Gastrocnemius medialis (tissue), 4 donors: ENCODE measurements around the gene SPRYD3. TPM values are rescaled to one million over a fixed set of nuclear protein-coding genes. Genes with fewer than 3 reads are reported as not detected.
A peak's percentile ranks its signal among the peaks of the same experiment; 100 is the strongest.

Experiments
- ATAC-seq, 2 donors: fragments of 150-250 bp; one replicate each; pipeline ENCODE4 v1.9.1; 2016
- DNase-seq, 2 donors: peaks; one replicate each; pipeline ENCODE4 v3.0.0-alpha.2; 2019
- H3K27ac ChIP-seq, 4 donors: fragments of 200-600 bp; sonication (generic); 1 replicate in 1 of 4; 2 replicates in 3 of 4; pipeline ENCODE4 v1.5.1; 2016 to 2018; ENCODE audit warnings: mild to moderate bottlenecking in 2 of 4, moderate library complexity in 1 of 4
- H3K27me3 ChIP-seq, 3 donors: fragments of 200-600 bp; sonication (generic) in 2 of 3; 1 replicate in 1 of 3; 2 replicates in 2 of 3; pipeline versions ENCODE4 v1.5.1 to v1.6.0; 2016 to 2019; ENCODE audit warnings: mild to moderate bottlenecking in 1 of 3, moderate library complexity in 1 of 3
- H3K36me3 ChIP-seq, 2 donors: fragments of 200-600 bp; sonication (generic) in 1 of 2; one replicate each; pipeline ENCODE4 v1.5.1; 2017 to 2018
- H3K4me1 ChIP-seq, 2 donors: fragments of 200-600 bp; sonication (generic) in 1 of 2; one replicate each; pipeline ENCODE4 v1.5.1; 2016 to 2017; ENCODE audit warnings: mild to moderate bottlenecking in 2 of 2
- H3K4me3 ChIP-seq, 4 donors: fragments of 200-600 bp; sonication (generic) in 3 of 4; 1 replicate in 1 of 4; 2 replicates in 3 of 4; pipeline ENCODE4 v1.5.1; 2016 to 2019; ENCODE audit warnings: mild to moderate bottlenecking in 2 of 4
- H3K9me3 ChIP-seq, 3 donors: fragments of 200-600 bp; sonication (generic) in 2 of 3; 1 replicate in 1 of 3; 2 replicates in 2 of 3; pipeline ENCODE4 v1.5.1; 2016 to 2019
- CTCF ChIP-seq, 5 experiments: fragments of 450-650 bp in 3 of 5; fragments of 200-600 bp in 2 of 5; sonication (generic) in 2 of 5; IDR thresholded peaks in 4 of 5; conservative IDR thresholded peaks in 1 of 5; 1 replicate in 4 of 5; 2 replicates in 1 of 5; pipeline ENCODE4 v1.5.1; 2016 to 2019; ENCODE audit warnings: antibody characterized with exemption in 5 of 5, mild to moderate bottlenecking in 3 of 5, moderate library complexity in 3 of 5
- POLR2A ChIP-seq, 2 donors: fragments of 450-650 bp; IDR thresholded peaks; one replicate each; pipeline ENCODE4 v1.6.1; 2017; ENCODE audit warnings: antibody characterized with exemption in 2 of 2, mild to moderate bottlenecking in 2 of 2, moderate library complexity in 2 of 2
- in situ Hi-C, 4 donors: fragments of 200-750 bp; cut with MboI; loops; one replicate each; pipeline versions ENCODE4 v1.15.0 to v1.8.0; 2017; ENCODE audit warnings: low sequenced_read_pairs in 4 of 4
- intact Hi-C: fragments of 100-400 bp; cut with DNase I; formaldehyde crosslinking; loops from one replicate; pipeline ENCODE4 v1.15.1; 2023; ENCODE audit warnings: low total_unique reads
- total RNA-seq, 4 donors: library from RNA; depleted of rRNA; stranded (reverse); fragments of >200 nt; gene quantifications; one replicate each; pipeline versions ENCODE4 v1.1.0 to v1.2.3, GENCODE V29; 2016

SPRYD3 gene
- total RNA-seq, 4 donors from 2014 or later, result 15.9 to 29.5 (median 25.5) TPM

DNA sequence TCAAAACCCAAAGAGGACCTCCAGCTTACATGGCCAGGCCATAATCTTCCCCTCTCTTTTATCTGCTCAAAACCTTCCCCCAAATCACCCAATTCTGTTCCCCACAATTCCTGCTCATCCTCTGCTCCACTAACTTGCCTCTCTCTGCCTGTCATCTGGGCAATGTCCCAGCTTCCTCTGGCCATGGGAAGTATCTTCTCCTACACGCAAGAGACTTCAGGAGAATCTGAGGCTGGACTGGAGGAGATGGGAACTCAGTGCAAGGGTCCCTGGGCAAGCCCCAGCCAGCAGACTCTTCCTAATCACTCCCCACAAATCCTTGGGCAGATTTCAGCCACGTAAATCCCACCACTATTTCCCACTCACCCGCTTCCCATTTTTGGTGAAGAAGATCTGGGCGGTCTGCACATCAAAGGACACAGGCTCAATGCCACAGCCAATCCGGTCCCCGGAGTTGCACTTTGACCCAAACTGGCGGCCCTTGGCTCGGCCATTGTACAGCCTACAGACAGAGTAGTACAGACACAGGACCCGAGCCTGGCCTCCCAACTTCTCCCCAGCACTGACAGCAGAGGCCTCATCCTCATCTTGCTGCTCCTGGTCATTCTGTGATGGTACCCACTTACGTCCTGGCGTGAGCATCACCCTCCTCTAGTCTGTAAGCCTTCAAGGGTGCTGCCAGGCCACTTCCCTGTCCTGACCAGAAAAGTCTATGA lies 4.7 kb downstream of the SPRYD3 start:
- no peaks in the 10 kb centered on the region for H3K9me3 ChIP-seq
- peaks cover 0 to 30% of the 10 kb centered on the region in 2 donors for H3K36me3 ChIP-seq
- no peaks in the 10 kb centered on the region for H3K27me3 ChIP-seq
- peaks cover 23 to 24% of the 10 kb centered on the region in 2 donors for H3K4me1 ChIP-seq
- TF ChIP-seq CTCF (IDR thresholded peaks at IDR 0.05 in 4 of 5, conservative IDR thresholded peaks at IDR 0.05 in 1 of 5) (no peak), POLR2A (IDR thresholded peaks at IDR 0.05) (no peak)
- no peak overlapping the region for H3K4me3 ChIP-seq
- intact Hi-C loops (no loop called here), in situ Hi-C loops (loop anchor here in 1 of 4 donors (25.0 kb wide), 1 partner anchor 113 kb away; the partner anchor contains the start of genes CSAD and ZNF740)
- no peak for DNase-seq
- peak overlapping the region; percentile 6 to 60 (median 35) for H3K27ac ChIP-seq
- ATAC-seq, result no peak

GRCh38 chr12:53073881-53074280 lies 5.3 kb downstream of the SPRYD3 start:
- Histone ChIP-seq H3K27me3 (no peaks in the 10 kb centered on the region), H3K27ac (peak overlapping the region; percentile 6 to 60 (median 35)), H3K4me1 (peaks cover 20 to 24% of the 10 kb centered on the region in 2 donors), H3K36me3 (peaks cover 0 to 30% of the 10 kb centered on the region in 2 donors), H3K4me3 (no peak overlapping the region), H3K9me3 (no peaks in the 10 kb centered on the region)
- no peak for TF ChIP-seq POLR2A (IDR thresholded peaks at IDR 0.05)
- TF ChIP-seq CTCF (IDR thresholded peaks at IDR 0.05 in 4 of 5, conservative IDR thresholded peaks at IDR 0.05 in 1 of 5), result no peak
- intact Hi-C loops (no loop called here), in situ Hi-C loops (loop anchor here in 1 of 4 donors (25.0 kb wide), 1 partner anchor 113 kb away; the partner anchor contains the start of genes CSAD and ZNF740)
- no peak for DNase-seq
- no peak for ATAC-seq

DNA sequence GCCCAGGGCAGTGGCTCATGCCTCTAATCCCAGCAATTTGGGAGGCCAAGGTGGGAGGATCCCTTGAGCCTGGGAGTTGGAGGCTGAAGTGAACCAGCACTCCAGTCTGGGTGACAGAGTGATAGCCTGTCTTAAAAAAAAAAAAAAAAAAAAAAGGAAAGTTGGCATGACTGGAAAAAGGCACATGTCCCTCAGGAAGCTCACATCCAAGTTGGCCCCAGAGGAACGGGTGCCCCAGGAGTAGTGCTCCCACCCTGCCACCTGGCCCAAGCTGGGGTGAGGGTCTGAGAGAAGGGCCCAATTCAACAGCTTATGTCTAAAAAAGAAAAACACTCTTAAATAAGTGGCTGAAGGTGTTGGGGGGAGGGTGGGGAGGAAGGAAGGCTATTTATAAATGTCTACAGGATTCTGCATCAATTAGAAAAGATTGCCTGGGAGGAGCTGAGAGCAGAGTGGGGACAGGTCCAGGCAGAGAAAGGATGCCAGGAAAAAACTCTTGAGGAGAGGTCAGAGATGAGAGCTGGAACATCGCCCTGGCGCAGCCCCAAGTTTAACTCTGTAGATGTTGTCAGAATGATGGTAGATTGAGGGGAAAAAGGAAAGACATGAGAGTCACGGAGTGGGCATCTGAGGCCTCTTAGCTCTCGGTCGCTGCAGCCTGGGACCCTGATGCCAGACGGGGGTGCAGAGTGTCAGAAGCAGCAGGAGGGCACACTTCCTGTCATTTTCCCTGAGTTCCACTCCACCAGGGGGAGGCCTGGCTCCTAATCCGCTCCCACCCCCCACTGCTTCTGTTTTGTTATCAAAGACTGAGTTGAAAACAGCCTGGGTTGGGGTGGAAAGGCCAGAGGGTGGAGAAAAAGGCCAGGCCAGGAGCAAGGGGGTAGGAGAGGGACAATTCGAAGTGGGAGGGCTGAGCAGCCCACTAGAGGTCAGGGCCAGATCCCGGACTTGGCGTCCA lies 7.3 kb downstream of the SPRYD3 start:
- ATAC-seq (peak; percentile 44 to 49), DNase-seq (peak in 1 of 2 donors; percentile 74)
- H3K36me3 ChIP-seq, result peaks cover 0 to 27% of the 10 kb centered on the region in 2 donors
- peak overlapping the region; percentile 60 to 74 (median 63) for H3K27ac ChIP-seq
- no peaks in the 10 kb centered on the region for H3K9me3 ChIP-seq
- peaks cover 12 to 20% of the 10 kb centered on the region in 2 donors for H3K4me1 ChIP-seq
- in situ Hi-C loops, result loop anchor here in 1 of 4 donors (25.0 kb wide), 1 partner anchor 115 kb away; the partner anchor contains the start of genes CSAD and ZNF740
- TF ChIP-seq POLR2A (IDR thresholded peaks at IDR 0.05), result no peak
- no peak for TF ChIP-seq CTCF (IDR thresholded peaks at IDR 0.05 in 4 of 5, conservative IDR thresholded peaks at IDR 0.05 in 1 of 5)
- intact Hi-C loops, result no loop called here
- no peak overlapping the region for H3K4me3 ChIP-seq
- H3K27me3 ChIP-seq, result no peaks in the 10 kb centered on the region

DNA sequence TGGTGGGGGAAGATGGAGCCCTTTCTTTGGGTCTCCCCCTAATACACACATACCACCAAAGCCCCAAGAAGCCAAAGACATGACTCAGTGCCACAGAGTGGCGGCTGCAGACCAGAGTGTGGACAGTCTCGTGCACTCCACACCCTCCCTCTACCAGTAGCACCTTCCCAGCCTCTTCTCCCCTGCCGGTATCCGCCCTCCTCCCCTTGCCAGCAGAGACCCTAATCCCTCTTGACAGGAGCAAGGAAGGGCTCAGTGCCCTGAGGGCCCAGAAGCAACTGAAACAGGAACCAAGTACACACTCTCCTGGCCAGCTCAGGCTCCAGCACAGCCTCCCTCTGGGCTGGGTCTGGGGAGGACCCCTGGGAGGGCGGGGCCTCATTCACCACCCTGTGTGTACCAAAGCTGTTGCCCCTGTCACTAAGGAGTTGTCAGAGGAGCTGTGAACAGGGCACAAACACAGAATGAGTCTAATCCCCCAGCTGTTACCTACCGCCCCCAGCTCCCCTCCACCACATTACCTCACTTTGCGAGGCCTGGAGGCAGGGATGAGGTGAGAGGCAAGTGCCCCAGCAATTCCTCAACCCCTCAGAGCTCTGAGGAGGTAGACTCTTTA lies 8.2 kb downstream of the SPRYD3 start:
- H3K4me1 ChIP-seq, result peaks cover 19 to 20% of the 10 kb centered on the region in 2 donors
- ATAC-seq (no peak), DNase-seq (no peak)
- H3K27ac ChIP-seq, result peak overlapping the region; percentile 60 to 74 (median 63)
- no peak for TF ChIP-seq CTCF (IDR thresholded peaks at IDR 0.05 in 4 of 5, conservative IDR thresholded peaks at IDR 0.05 in 1 of 5)
- no peak for TF ChIP-seq POLR2A (IDR thresholded peaks at IDR 0.05)
- H3K4me3 ChIP-seq, result no peak overlapping the region
- in situ Hi-C loops (loop anchor here in 1 of 4 donors (25.0 kb wide), 1 partner anchor 116 kb away; the partner anchor contains the start of genes CSAD and ZNF740), intact Hi-C loops (no loop called here)
- peaks cover 0 to 18% of the 10 kb centered on the region in 2 donors for H3K36me3 ChIP-seq
- H3K27me3 ChIP-seq, result no peaks in the 10 kb centered on the region
- H3K9me3 ChIP-seq, result no peaks in the 10 kb centered on the region
